Measurements from ENCODE around the gene LDLRAD3. TPM values are rescaled to one million over a fixed set of nuclear protein-coding genes. Genes with fewer than 3 reads are reported as not detected.

Gene LDLRAD3
- total and polyA plus RNA-seq, 4 experiments from 2014 or later = not detected

- no peaks in the 10 kb centered on the region for H3K27me3 ChIP-seq (ENCODE audit: insufficient read depth, low read length)
- peak overlapping the region in 1 of 7 donors; percentile 13 for H3K27ac Mint-ChIP-seq
- peaks cover 2 to 20% (median 10%) of the 10 kb centered on the region in 4 donors for H3K4me1 Mint-ChIP-seq
- no peaks in the 10 kb centered on the region for H3K36me3 Mint-ChIP-seq
- no peak for DNase-seq
- no peaks in the 10 kb centered on the region for H3K9me3 Mint-ChIP-seq
- no peak overlapping the region for H3K4me3 Mint-ChIP-seq
- intact Hi-C loops (cut with micrococcal nuclease) = no loop called here
- H3K27ac ChIP-seq (ENCODE audit: low read depth, low read length) = no peak overlapping the region
- H3K27me3 Mint-ChIP-seq = peaks cover 28 to 32% of the 10 kb centered on the region in 2 donors
- H3K4me1 ChIP-seq (ENCODE audit: insufficient read depth, low read length) = no peaks in the 10 kb centered on the region
- H3K36me3 ChIP-seq (ENCODE audit: insufficient read depth, low read length) = no peaks in the 10 kb centered on the region
- H3K9me3 ChIP-seq (ENCODE audit: control insufficient read depth in 1 of 2, low read length in 2 of 2) = no peaks in the 10 kb centered on the region
- CTCF ChIA-PET (ENCODE audit: partially characterized antibody) = no interaction called here
- POLR2A ChIA-PET (ENCODE audit: partially characterized antibody) = no interaction called here
- no peak overlapping the region for H3K4me3 ChIP-seq (ENCODE audit: low read length in 2 of 2)
These were observed 2.9 kb downstream of the LDLRAD3 start for GRCh38 chr11:35946766-35947165.

GRCh38 chr11:35947437-35947836 lies 3.6 kb downstream of the LDLRAD3 start:
- peaks cover 2 to 20% (median 10%) of the 10 kb centered on the region in 4 donors for H3K4me1 Mint-ChIP-seq
- intact Hi-C loops (cut with micrococcal nuclease) = no loop called here
- no peaks in the 10 kb centered on the region for H3K9me3 ChIP-seq (ENCODE audit: control insufficient read depth in 1 of 2, low read length in 2 of 2)
- H3K9me3 Mint-ChIP-seq = no peaks in the 10 kb centered on the region
- H3K36me3 ChIP-seq (ENCODE audit: insufficient read depth, low read length) = no peaks in the 10 kb centered on the region
- no peak overlapping the region for H3K27ac ChIP-seq (ENCODE audit: low read depth, low read length)
- H3K27me3 ChIP-seq (ENCODE audit: insufficient read depth, low read length) = no peaks in the 10 kb centered on the region
- no peak overlapping the region for H3K4me3 ChIP-seq (ENCODE audit: low read length in 2 of 2)
- ChIA-PET CTCF (ENCODE audit: partially characterized antibody) (no interaction called here), POLR2A (ENCODE audit: partially characterized antibody) (no interaction called here)
- H3K27ac Mint-ChIP-seq = no peak overlapping the region
- H3K4me3 Mint-ChIP-seq = no peak overlapping the region
- no peaks in the 10 kb centered on the region for H3K36me3 Mint-ChIP-seq
- H3K27me3 Mint-ChIP-seq = peaks cover 27 to 32% of the 10 kb centered on the region in 2 donors
- no peak for DNase-seq
- no peaks in the 10 kb centered on the region for H3K4me1 ChIP-seq (ENCODE audit: insufficient read depth, low read length)

GRCh38 chr11:35949242-35949641 lies 5.4 kb downstream of the LDLRAD3 start:
- Histone ChIP-seq H3K4me1 (ENCODE audit: insufficient read depth, low read length) (no peaks in the 10 kb centered on the region), H3K36me3 (ENCODE audit: insufficient read depth, low read length) (no peaks in the 10 kb centered on the region), H3K9me3 (ENCODE audit: control insufficient read depth in 1 of 2, low read length in 2 of 2) (no peaks in the 10 kb centered on the region), H3K27ac (ENCODE audit: low read depth, low read length) (no peak overlapping the region), H3K27me3 (ENCODE audit: insufficient read depth, low read length) (no peaks in the 10 kb centered on the region), H3K4me3 (ENCODE audit: low read length in 2 of 2) (no peak overlapping the region)
- intact Hi-C loops (cut with micrococcal nuclease) = no loop called here
- Mint-ChIP-seq H3K4me3 (no peak overlapping the region), H3K36me3 (no peaks in the 10 kb centered on the region), H3K27me3 (peaks cover 15 to 20% of the 10 kb centered on the region in 2 donors), H3K9me3 (no peaks in the 10 kb centered on the region), H3K27ac (no peak overlapping the region), H3K4me1 (peaks cover 0 to 12% (median 7%) of the 10 kb centered on the region in 4 donors)
- DNase-seq = no peak
- POLR2A ChIA-PET (ENCODE audit: partially characterized antibody) = no interaction called here
- CTCF ChIA-PET (ENCODE audit: partially characterized antibody) = no interaction called here

- Histone ChIP-seq H3K27ac (ENCODE audit: low read depth, low read length) (no peak overlapping the region), H3K4me1 (ENCODE audit: insufficient read depth, low read length) (no peaks in the 10 kb centered on the region), H3K27me3 (ENCODE audit: insufficient read depth, low read length) (no peaks in the 10 kb centered on the region), H3K36me3 (ENCODE audit: insufficient read depth, low read length) (no peaks in the 10 kb centered on the region), H3K9me3 (ENCODE audit: control insufficient read depth in 1 of 2, low read length in 2 of 2) (no peaks in the 10 kb centered on the region), H3K4me3 (ENCODE audit: low read length in 2 of 2) (no peak overlapping the region)
- no peak overlapping the region for H3K27ac Mint-ChIP-seq
- no peaks in the 10 kb centered on the region for H3K36me3 Mint-ChIP-seq
- H3K27me3 Mint-ChIP-seq = peaks cover 12 to 14% of the 10 kb centered on the region in 2 donors
- H3K9me3 Mint-ChIP-seq = no peaks in the 10 kb centered on the region
- H3K4me3 Mint-ChIP-seq = no peak overlapping the region
- peaks cover 0 to 4% (median 3%) of the 10 kb centered on the region in 4 donors for H3K4me1 Mint-ChIP-seq
- no peak for DNase-seq
- POLR2A ChIA-PET (ENCODE audit: partially characterized antibody) = no interaction called here
- intact Hi-C loops (cut with micrococcal nuclease) = no loop called here
- CTCF ChIA-PET (ENCODE audit: partially characterized antibody) = no interaction called here
These were observed 6.2 kb downstream of the LDLRAD3 start for GRCh38 chr11:35950082-35950481.

- H3K36me3 ChIP-seq (ENCODE audit: insufficient read depth, low read length) = no peaks in the 10 kb centered on the region
- Mint-ChIP-seq H3K27ac (no peak overlapping the region), H3K9me3 (no peaks in the 10 kb centered on the region), H3K36me3 (no peaks in the 10 kb centered on the region), H3K27me3 (peaks cover 8 to 9% of the 10 kb centered on the region in 2 donors), H3K4me3 (no peak overlapping the region), H3K4me1 (no peaks in the 10 kb centered on the region)
- no peak overlapping the region for H3K4me3 ChIP-seq (ENCODE audit: low read length in 2 of 2)
- no peaks in the 10 kb centered on the region for H3K27me3 ChIP-seq (ENCODE audit: insufficient read depth, low read length)
- H3K27ac ChIP-seq (ENCODE audit: low read depth, low read length) = no peak overlapping the region
- H3K9me3 ChIP-seq (ENCODE audit: control insufficient read depth in 1 of 2, low read length in 2 of 2) = no peaks in the 10 kb centered on the region
- ChIA-PET CTCF (ENCODE audit: partially characterized antibody) (no interaction called here), POLR2A (ENCODE audit: partially characterized antibody) (no interaction called here)
- no peaks in the 10 kb centered on the region for H3K4me1 ChIP-seq (ENCODE audit: insufficient read depth, low read length)
- intact Hi-C loops (cut with micrococcal nuclease) = no loop called here
- no peak for DNase-seq
These were observed 7.8 kb downstream of the LDLRAD3 start for GRCh38 chr11:35951680-35952079.

- no peaks in the 10 kb centered on the region for H3K4me1 Mint-ChIP-seq
- intact Hi-C loops (cut with micrococcal nuclease) = no loop called here
- H3K9me3 Mint-ChIP-seq = no peaks in the 10 kb centered on the region
- Histone ChIP-seq H3K36me3 (ENCODE audit: insufficient read depth, low read length) (no peaks in the 10 kb centered on the region), H3K27me3 (ENCODE audit: insufficient read depth, low read length) (no peaks in the 10 kb centered on the region), H3K4me1 (ENCODE audit: insufficient read depth, low read length) (no peaks in the 10 kb centered on the region), H3K9me3 (ENCODE audit: control insufficient read depth in 1 of 2, low read length in 2 of 2) (no peaks in the 10 kb centered on the region), H3K27ac (ENCODE audit: low read depth, low read length) (no peak overlapping the region), H3K4me3 (ENCODE audit: low read length in 2 of 2) (no peak overlapping the region)
- H3K27ac Mint-ChIP-seq = no peak overlapping the region
- POLR2A ChIA-PET (ENCODE audit: partially characterized antibody) = no interaction called here
- no peaks in the 10 kb centered on the region for H3K36me3 Mint-ChIP-seq
- no peak for DNase-seq
- peaks cover 4 to 6% of the 10 kb centered on the region in 2 donors for H3K27me3 Mint-ChIP-seq
- CTCF ChIA-PET (ENCODE audit: partially characterized antibody) = no interaction called here
- no peak overlapping the region for H3K4me3 Mint-ChIP-seq
These were observed 9.4 kb downstream of the LDLRAD3 start for GRCh38 chr11:35953081-35953760.

GRCh38 chr11:35954205-35954604 lies 10.3 kb downstream of the LDLRAD3 start:
- Histone ChIP-seq H3K27ac (ENCODE audit: low read depth, low read length) (no peak overlapping the region), H3K4me1 (ENCODE audit: insufficient read depth, low read length) (no peaks in the 10 kb centered on the region), H3K36me3 (ENCODE audit: insufficient read depth, low read length) (no peaks in the 10 kb centered on the region), H3K9me3 (ENCODE audit: control insufficient read depth in 1 of 2, low read length in 2 of 2) (no peaks in the 10 kb centered on the region), H3K4me3 (ENCODE audit: low read length in 2 of 2) (no peak overlapping the region), H3K27me3 (ENCODE audit: insufficient read depth, low read length) (no peaks in the 10 kb centered on the region)
- H3K4me1 Mint-ChIP-seq = no peaks in the 10 kb centered on the region
- ChIA-PET CTCF (ENCODE audit: partially characterized antibody) (no interaction called here), POLR2A (ENCODE audit: partially characterized antibody) (no interaction called here)
- DNase-seq = no peak
- H3K27me3 Mint-ChIP-seq = peaks cover 4% of the 10 kb centered on the region in 2 donors
- intact Hi-C loops (cut with micrococcal nuclease) = no loop called here
- no peak overlapping the region for H3K27ac Mint-ChIP-seq
- no peaks in the 10 kb centered on the region for H3K9me3 Mint-ChIP-seq
- no peaks in the 10 kb centered on the region for H3K36me3 Mint-ChIP-seq
- no peak overlapping the region for H3K4me3 Mint-ChIP-seq

GRCh38 chr11:35955636-35956035 lies 11.8 kb downstream of the LDLRAD3 start:
- no peak for DNase-seq
- Histone ChIP-seq H3K4me3 (ENCODE audit: low read length in 2 of 2) (no peak overlapping the region), H3K36me3 (ENCODE audit: insufficient read depth, low read length) (no peaks in the 10 kb centered on the region), H3K9me3 (ENCODE audit: control insufficient read depth in 1 of 2, low read length in 2 of 2) (no peaks in the 10 kb centered on the region), H3K27ac (ENCODE audit: low read depth, low read length) (no peak overlapping the region), H3K27me3 (ENCODE audit: insufficient read depth, low read length) (no peaks in the 10 kb centered on the region), H3K4me1 (ENCODE audit: insufficient read depth, low read length) (no peaks in the 10 kb centered on the region)
- H3K27ac Mint-ChIP-seq = no peak overlapping the region
- H3K4me1 Mint-ChIP-seq = no peaks in the 10 kb centered on the region
- no peaks in the 10 kb centered on the region for H3K36me3 Mint-ChIP-seq
- intact Hi-C loops (cut with micrococcal nuclease) = no loop called here
- H3K27me3 Mint-ChIP-seq = peaks cover 2 to 4% of the 10 kb centered on the region in 2 donors
- ChIA-PET CTCF (ENCODE audit: partially characterized antibody) (no interaction called here), POLR2A (ENCODE audit: partially characterized antibody) (no interaction called here)
- no peak overlapping the region for H3K4me3 Mint-ChIP-seq
- no peaks in the 10 kb centered on the region for H3K9me3 Mint-ChIP-seq

All from CD4-positive, alpha-beta memory T cell (primary cell).